Esophagus muscularis mucosa (tissue), 3 donors: Measurements from ENCODE around the gene C1orf210.

Experiments used
- POLR2AphosphoS5 ChIP-seq, 2 donors: sonication (generic); formaldehyde crosslinking; IDR thresholded peaks; one replicate each; pipeline ENCODE4 v1.6.1; 2017; ENCODE audit warnings: antibody characterized with exemption in 2 of 2
- TF ChIP-seq, protein P1 (sequence below), 3 experiments: fragments of 200-600 bp in 2 of 3; fragments of 450-650 bp in 1 of 3; sonication (generic) in 2 of 3; IDR thresholded peaks; one replicate each; pipeline ENCODE4 v1.5.1; 2017 to 2019; ENCODE audit warnings: antibody characterized with exemption in 3 of 3, mild to moderate bottlenecking in 2 of 3, moderate library complexity in 1 of 3

DNA sequence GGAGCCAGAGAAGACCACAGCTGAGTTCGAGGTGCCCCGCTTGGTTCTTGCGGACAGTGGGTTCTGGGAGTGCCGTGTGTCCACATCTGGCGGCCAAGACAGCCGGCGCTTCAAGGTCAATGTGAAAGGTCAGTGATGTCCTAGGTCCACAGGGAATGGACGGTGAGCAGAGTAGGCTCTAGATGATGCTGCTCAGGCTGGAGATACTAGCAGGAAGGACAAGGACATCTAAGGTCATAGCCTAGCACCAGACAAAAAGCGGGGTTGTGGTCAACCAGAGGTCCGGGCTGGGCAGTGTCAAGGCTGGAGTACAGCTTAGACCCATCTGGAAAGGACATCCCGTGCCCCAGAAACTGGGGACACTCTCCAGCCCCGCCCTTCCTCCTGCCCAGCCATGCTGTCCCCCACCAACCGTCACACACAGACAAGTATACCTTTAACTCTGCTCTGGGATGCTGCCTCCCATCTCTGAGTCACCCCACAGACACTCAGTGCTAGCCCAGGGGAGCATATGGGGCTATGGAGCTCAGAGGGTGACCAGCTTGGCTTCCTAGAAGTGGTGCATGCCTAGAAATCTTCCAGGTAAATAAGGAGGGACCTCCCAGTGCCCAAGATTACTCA is 24.1 kb upstream of the C1orf210 start:
- TF ChIP-seq, protein P1, sequence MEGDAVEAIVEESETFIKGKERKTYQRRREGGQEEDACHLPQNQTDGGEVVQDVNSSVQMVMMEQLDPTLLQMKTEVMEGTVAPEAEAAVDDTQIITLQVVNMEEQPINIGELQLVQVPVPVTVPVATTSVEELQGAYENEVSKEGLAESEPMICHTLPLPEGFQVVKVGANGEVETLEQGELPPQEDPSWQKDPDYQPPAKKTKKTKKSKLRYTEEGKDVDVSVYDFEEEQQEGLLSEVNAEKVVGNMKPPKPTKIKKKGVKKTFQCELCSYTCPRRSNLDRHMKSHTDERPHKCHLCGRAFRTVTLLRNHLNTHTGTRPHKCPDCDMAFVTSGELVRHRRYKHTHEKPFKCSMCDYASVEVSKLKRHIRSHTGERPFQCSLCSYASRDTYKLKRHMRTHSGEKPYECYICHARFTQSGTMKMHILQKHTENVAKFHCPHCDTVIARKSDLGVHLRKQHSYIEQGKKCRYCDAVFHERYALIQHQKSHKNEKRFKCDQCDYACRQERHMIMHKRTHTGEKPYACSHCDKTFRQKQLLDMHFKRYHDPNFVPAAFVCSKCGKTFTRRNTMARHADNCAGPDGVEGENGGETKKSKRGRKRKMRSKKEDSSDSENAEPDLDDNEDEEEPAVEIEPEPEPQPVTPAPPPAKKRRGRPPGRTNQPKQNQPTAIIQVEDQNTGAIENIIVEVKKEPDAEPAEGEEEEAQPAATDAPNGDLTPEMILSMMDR (IDR thresholded peaks at IDR 0.05) = no peak
- no peak for TF ChIP-seq POLR2AphosphoS5 (IDR thresholded peaks at IDR 0.05)
